Activated CD4-positive, alpha-beta T cell treated with anti-CD3 and anti-CD28 coated beads, Interleukin-2, amount 10 ng/mL, durations not matched to agents 24 days and 14 days (primary cell): Measurements from ENCODE around the gene ZNF276. TPM values are rescaled to one million over a fixed set of nuclear protein-coding genes. Genes with fewer than 3 reads are reported as not detected.
"Not testable (repeated sequence)": the region's sequence is repeated elsewhere in the genome, so short reads cannot be mapped to it uniquely, and the experiment has no call there.

ENCODE experiments used
- DNase-seq: peaks from one replicate; pipeline ENCODE4 v3.0.0; 2022
- H3K27ac Mint-ChIP-seq: one replicate; pipeline ENCODE4 v1.8.0; 2022; ENCODE audit warnings: mild to moderate bottlenecking, mixed read lengths
- H3K27me3 Mint-ChIP-seq: one replicate; pipeline ENCODE4 v1.8.0; 2022; ENCODE audit warnings: mixed read lengths
- H3K36me3 Mint-ChIP-seq: one replicate; pipeline ENCODE4 v1.8.0; 2022; ENCODE audit warnings: low read depth, mild to moderate bottlenecking, mixed read lengths
- H3K4me1 Mint-ChIP-seq: one replicate; pipeline ENCODE4 v1.8.0; 2021; ENCODE audit warnings: mixed read lengths
- H3K4me3 Mint-ChIP-seq: one replicate; pipeline ENCODE4 v1.8.0; 2022; ENCODE audit warnings: mild to moderate bottlenecking, moderate library complexity, mixed read lengths
- H3K9me3 Mint-ChIP-seq: one replicate; pipeline ENCODE4 v1.8.0; 2021; ENCODE audit warnings: mixed read lengths
- intact Hi-C: fragments of 100-400 bp; cut with micrococcal nuclease; formaldehyde crosslinking; loops from one replicate; pipeline ENCODE4 v1.15.1; 2023
- total RNA-seq: library from RNA; stranded (reverse); gene quantifications from 2 replicates; pipeline ENCODE4 v1.2.3, GENCODE V29; 2022

The ZNF276 gene
- total RNA-seq, 1 donor from 2014 or later = 32.9 TPM

- Mint-ChIP-seq H3K27ac (no peak overlapping the region), H3K9me3 (no peaks in the 10 kb centered on the region), H3K4me3 (no peak overlapping the region), H3K4me1 (peaks cover 10% of the 10 kb centered on the region), H3K36me3 (peaks cover 36% of the 10 kb centered on the region), H3K27me3 (no peaks in the 10 kb centered on the region)
- no peak for DNase-seq
- intact Hi-C loops = no loop called here
Measured at GRCh38 chr16:89691231-89691985, 29.9 kb upstream of the ZNF276 start.

- DNase-seq = no peak
- Mint-ChIP-seq H3K36me3 (peaks cover 34% of the 10 kb centered on the region), H3K9me3 (no peaks in the 10 kb centered on the region), H3K4me3 (no peak overlapping the region), H3K27me3 (no peaks in the 10 kb centered on the region), H3K4me1 (peaks cover 8% of the 10 kb centered on the region), H3K27ac (no peak overlapping the region)
- intact Hi-C loops = no loop called here
Measured at GRCh38 chr16:89691986-89692569, 29.3 kb upstream of the ZNF276 start.

- H3K9me3 Mint-ChIP-seq = no peaks in the 10 kb centered on the region
- no peak overlapping the region for H3K4me3 Mint-ChIP-seq
- H3K27me3 Mint-ChIP-seq = no peaks in the 10 kb centered on the region
- no peak overlapping the region for H3K27ac Mint-ChIP-seq
- H3K4me1 Mint-ChIP-seq = peaks cover 2% of the 10 kb centered on the region
- DNase-seq = no peak
- H3K36me3 Mint-ChIP-seq = peaks cover 31% of the 10 kb centered on the region
- intact Hi-C loops = no loop called here
Measured at GRCh38 chr16:89693289-89693731, 28.0 kb upstream of the ZNF276 start.

- Mint-ChIP-seq H3K27ac (no peak overlapping the region), H3K36me3 (peaks cover 33% of the 10 kb centered on the region), H3K4me3 (no peak overlapping the region), H3K4me1 (peaks cover 4% of the 10 kb centered on the region), H3K27me3 (no peaks in the 10 kb centered on the region), H3K9me3 (no peaks in the 10 kb centered on the region)
- DNase-seq = no peak
- intact Hi-C loops = no loop called here
Measured at GRCh38 chr16:89693931-89694783, 27.2 kb upstream of the ZNF276 start.

GRCh38 chr16:89694784-89695085 is 26.6 kb upstream of the ZNF276 start:
- H3K36me3 Mint-ChIP-seq = peaks cover 34% of the 10 kb centered on the region
- intact Hi-C loops, H3K4me1 Mint-ChIP-seq, H3K9me3 Mint-ChIP-seq, H3K27ac Mint-ChIP-seq, DNase-seq, H3K4me3 Mint-ChIP-seq, H3K27me3 Mint-ChIP-seq: not testable (repeated sequence)

GRCh38 chr16:89695086-89695874 is 26.1 kb upstream of the ZNF276 start:
- Mint-ChIP-seq H3K4me3 (no peak overlapping the region), H3K27me3 (no peaks in the 10 kb centered on the region)

GRCh38 chr16:89695875-89696669 is 25.3 kb upstream of the ZNF276 start:
- intact Hi-C loops = no loop called here
- peaks cover 27% of the 10 kb centered on the region for H3K36me3 Mint-ChIP-seq
- peaks cover 9% of the 10 kb centered on the region for H3K4me1 Mint-ChIP-seq
- no peak for DNase-seq
- H3K27ac Mint-ChIP-seq = no peak overlapping the region
- no peak overlapping the region for H3K4me3 Mint-ChIP-seq
- no peaks in the 10 kb centered on the region for H3K27me3 Mint-ChIP-seq
- no peaks in the 10 kb centered on the region for H3K9me3 Mint-ChIP-seq

More at GRCh38 chr16:89695086-89695874, 26.1 kb upstream of the ZNF276 start:
- DNase-seq = no peak
- no peaks in the 10 kb centered on the region for H3K9me3 Mint-ChIP-seq
- H3K27ac Mint-ChIP-seq = no peak overlapping the region
- peaks cover 32% of the 10 kb centered on the region for H3K36me3 Mint-ChIP-seq
- peaks cover 9% of the 10 kb centered on the region for H3K4me1 Mint-ChIP-seq
- intact Hi-C loops = no loop called here

- H3K27ac Mint-ChIP-seq = no peak overlapping the region
- peaks cover 9% of the 10 kb centered on the region for H3K4me1 Mint-ChIP-seq
- DNase-seq = peak; percentile 81
Measured at GRCh38 chr16:89696670-89697128, 24.6 kb upstream of the ZNF276 start.

GRCh38 chr16:89697161-89697615 is 24.1 kb upstream of the ZNF276 start:
- DNase-seq = no peak
- no peaks in the 10 kb centered on the region for H3K9me3 Mint-ChIP-seq
- H3K4me1 Mint-ChIP-seq = peaks cover 11% of the 10 kb centered on the region
- H3K27me3 Mint-ChIP-seq = no peaks in the 10 kb centered on the region
- H3K4me3 Mint-ChIP-seq = no peak overlapping the region
- H3K27ac Mint-ChIP-seq = no peak overlapping the region
- intact Hi-C loops = no loop called here
- peaks cover 20% of the 10 kb centered on the region for H3K36me3 Mint-ChIP-seq

More at GRCh38 chr16:89696670-89697128, 24.6 kb upstream of the ZNF276 start:
- intact Hi-C loops = no loop called here
- no peak overlapping the region for H3K4me3 Mint-ChIP-seq
- peaks cover 23% of the 10 kb centered on the region for H3K36me3 Mint-ChIP-seq
- no peaks in the 10 kb centered on the region for H3K27me3 Mint-ChIP-seq
- H3K9me3 Mint-ChIP-seq = no peaks in the 10 kb centered on the region

GRCh38 chr16:89697616-89698331 is 23.6 kb upstream of the ZNF276 start:
- DNase-seq = no peak
- no peaks in the 10 kb centered on the region for H3K9me3 Mint-ChIP-seq
- intact Hi-C loops = no loop called here
- H3K36me3 Mint-ChIP-seq = peaks cover 20% of the 10 kb centered on the region
- no peak overlapping the region for H3K4me3 Mint-ChIP-seq
- peaks cover 14% of the 10 kb centered on the region for H3K4me1 Mint-ChIP-seq
- no peak overlapping the region for H3K27ac Mint-ChIP-seq
- no peaks in the 10 kb centered on the region for H3K27me3 Mint-ChIP-seq

GRCh38 chr16:89698717-89699116 is 22.6 kb upstream of the ZNF276 start:
- H3K4me3 Mint-ChIP-seq, H3K27me3 Mint-ChIP-seq, intact Hi-C loops, H3K27ac Mint-ChIP-seq, DNase-seq, H3K9me3 Mint-ChIP-seq: not testable (repeated sequence)
- Mint-ChIP-seq H3K4me1 (peaks cover 14% of the 10 kb centered on the region), H3K36me3 (peaks cover 14% of the 10 kb centered on the region)

GRCh38 chr16:89699629-89700099 is 21.7 kb upstream of the ZNF276 start:
- H3K27ac Mint-ChIP-seq = peak overlapping the region; percentile 87

More at GRCh38 chr16:89699629-89700099, 21.7 kb upstream of the ZNF276 start:
- intact Hi-C loops = loop anchor here (1.0 to 10.0 kb wide), 9 partner anchors 13 to 455 kb away; partner anchors contain the start of genes CDK10, CHMP1A, FANCA and RPL13
- Mint-ChIP-seq H3K4me1 (peaks cover 14% of the 10 kb centered on the region), H3K4me3 (peak overlapping the region; percentile 86), H3K36me3 (peaks cover 12% of the 10 kb centered on the region)
- not testable (repeated sequence) for H3K27me3 Mint-ChIP-seq, DNase-seq, H3K9me3 Mint-ChIP-seq
